ENCODE measurements around the gene EMILIN1.

GRCh38 chr2:27053321-27053720 is 25.1 kb upstream of the EMILIN1 start:
- no peak for TF ChIP-seq CTCF (conservative IDR thresholded peaks at IDR 0.05; ENCODE audit: low read length)
- TF ChIP-seq EZH2phosphoT487 (IDR thresholded peaks at IDR 0.05; ENCODE audit: borderline replicate concordance), result no peak
